ENCODE data around the gene CLPTM1L.

DNA sequence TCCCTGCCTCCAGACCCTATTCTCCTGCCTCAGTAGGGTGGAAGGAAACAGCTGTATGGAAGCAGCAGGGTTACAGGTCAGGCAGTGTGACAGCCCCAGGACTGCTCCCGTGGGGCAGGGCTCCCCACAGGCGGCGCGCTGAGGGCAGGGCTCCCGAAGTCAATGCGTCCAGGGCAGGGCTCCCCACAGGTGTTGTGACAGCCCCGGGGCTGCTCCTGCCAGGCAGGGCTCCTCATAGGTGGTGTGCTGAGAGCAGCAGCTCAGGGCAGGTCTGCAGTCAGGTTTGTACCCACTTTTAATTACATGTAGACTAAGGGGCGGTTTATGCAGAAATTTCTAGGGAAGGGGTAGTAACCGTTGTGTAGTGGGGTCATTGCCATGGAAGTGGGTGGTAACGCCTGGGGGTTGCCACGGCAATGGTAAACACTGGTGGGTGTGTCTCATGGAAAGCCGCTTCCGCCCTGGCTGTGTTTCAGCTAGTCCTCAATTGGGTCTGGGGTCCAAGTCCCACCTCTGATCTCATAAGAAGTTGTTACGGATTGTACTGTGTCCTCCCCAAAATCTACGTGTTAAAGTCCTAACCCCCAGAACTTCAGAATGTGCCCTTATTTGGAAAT lies 33.4 kb downstream of the CLPTM1L start:
- TF ChIP-seq, protein P1, sequence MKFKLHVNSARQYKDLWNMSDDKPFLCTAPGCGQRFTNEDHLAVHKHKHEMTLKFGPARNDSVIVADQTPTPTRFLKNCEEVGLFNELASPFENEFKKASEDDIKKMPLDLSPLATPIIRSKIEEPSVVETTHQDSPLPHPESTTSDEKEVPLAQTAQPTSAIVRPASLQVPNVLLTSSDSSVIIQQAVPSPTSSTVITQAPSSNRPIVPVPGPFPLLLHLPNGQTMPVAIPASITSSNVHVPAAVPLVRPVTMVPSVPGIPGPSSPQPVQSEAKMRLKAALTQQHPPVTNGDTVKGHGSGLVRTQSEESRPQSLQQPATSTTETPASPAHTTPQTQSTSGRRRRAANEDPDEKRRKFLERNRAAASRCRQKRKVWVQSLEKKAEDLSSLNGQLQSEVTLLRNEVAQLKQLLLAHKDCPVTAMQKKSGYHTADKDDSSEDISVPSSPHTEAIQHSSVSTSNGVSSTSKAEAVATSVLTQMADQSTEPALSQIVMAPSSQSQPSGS (tag by site-specific recombination; IDR thresholded peaks at IDR 0.05; ENCODE audit: low read depth) = no peak
- TF ChIP-seq HOXA7 (CRISPR knock-in tag; IDR thresholded peaks at IDR 0.05; ENCODE audit: borderline replicate concordance) = no peak

All from HEK293 (cell line).